Stomach smooth muscle (tissue), 2 donors: ENCODE data around the gene BATF3.
"Not testable (repeated sequence)": the region's sequence is repeated elsewhere in the genome, so short reads cannot be mapped to it uniquely, and the experiment has no call there.

Experiments
- H3K27ac ChIP-seq: one replicate; pipeline ENCODE4 v1.7.0; 2013; ENCODE audit warnings: mild to moderate bottlenecking, low read length, inconsistent platforms
- H3K27me3 ChIP-seq, 2 donors: one replicate each; pipeline ENCODE4 v1.7.0; 2013; ENCODE audit warnings: low read length in 2 of 2; ENCODE audit not compliant: insufficient read depth in 2 of 2, control insufficient read depth in 1 of 2
- H3K36me3 ChIP-seq, 2 donors: one replicate each; pipeline ENCODE4 v1.7.0; 2013; ENCODE audit warnings: low read length in 2 of 2; ENCODE audit not compliant: control insufficient read depth in 2 of 2, insufficient read depth in 2 of 2
- H3K4me1 ChIP-seq: one replicate; pipeline ENCODE4 v1.7.0; 2013; ENCODE audit warnings: low read length; ENCODE audit not compliant: control insufficient read depth, insufficient read depth
- H3K4me3 ChIP-seq, 2 donors: one replicate each; pipeline ENCODE4 v1.7.0; 2013; ENCODE audit warnings: low read length in 2 of 2
- H3K9ac ChIP-seq, 2 donors: one replicate each; pipeline ENCODE4 v1.7.0; 2013; ENCODE audit warnings: low read length in 2 of 2, mild to moderate bottlenecking in 1 of 2
- H3K9me3 ChIP-seq, 2 donors: one replicate each; pipeline ENCODE4 v1.7.0; 2013; ENCODE audit warnings: low read length in 2 of 2; ENCODE audit not compliant: control insufficient read depth in 2 of 2
- donor health status: healthy.
- donor health status: Pancreatic carcinoma.

Gene BATF3

DNA sequence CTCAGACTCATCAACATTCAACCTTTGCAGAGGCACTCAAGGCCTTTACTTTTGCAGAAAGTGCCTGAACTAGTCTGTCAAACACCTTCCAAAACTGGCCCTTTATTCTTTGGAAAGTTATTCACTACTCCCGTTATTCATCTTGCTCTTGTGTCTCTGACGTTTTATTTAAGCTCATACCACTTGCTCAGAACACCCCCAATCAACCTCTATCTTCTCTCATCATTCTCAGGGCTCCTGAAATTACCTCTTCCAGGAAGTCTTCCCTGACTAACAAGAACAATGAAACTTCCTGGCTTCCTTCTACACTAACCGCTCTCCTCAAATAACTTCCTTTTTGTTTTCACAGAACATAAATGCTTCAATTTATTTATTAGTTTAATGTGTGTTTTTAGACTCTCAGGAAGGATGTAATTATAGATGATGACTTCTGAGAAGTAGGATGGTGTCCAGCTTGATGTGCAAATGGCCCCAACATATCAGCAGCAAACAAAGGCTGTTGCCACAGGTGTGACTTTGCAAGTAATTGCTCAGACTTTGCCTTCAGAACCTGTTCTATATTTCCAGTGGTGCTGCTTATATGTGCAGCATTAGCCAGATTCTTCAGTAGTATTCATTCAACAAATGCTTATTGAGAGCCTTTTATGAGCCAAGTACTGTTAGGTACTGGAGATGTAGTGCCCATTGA, 22.8 kb upstream of the BATF3 start:
- Histone ChIP-seq H3K4me1 (no peaks in the 10 kb centered on the region), H3K4me3 (no peak overlapping the region), H3K36me3 (no peaks in the 10 kb centered on the region), H3K27me3 (no peaks in the 10 kb centered on the region), H3K27ac (no peak overlapping the region), H3K9ac (no peak overlapping the region), H3K9me3 (no peaks in the 10 kb centered on the region)

GRCh38 chr1:212721388-212722247, 22.0 kb upstream of the BATF3 start:
- Histone ChIP-seq H3K4me3 (no peak overlapping the region), H3K9ac (no peak overlapping the region), H3K27ac (no peak overlapping the region), H3K27me3 (no peaks in the 10 kb centered on the region), H3K36me3 (no peaks in the 10 kb centered on the region), H3K4me1 (no peaks in the 10 kb centered on the region), H3K9me3 (no peaks in the 10 kb centered on the region)

DNA sequence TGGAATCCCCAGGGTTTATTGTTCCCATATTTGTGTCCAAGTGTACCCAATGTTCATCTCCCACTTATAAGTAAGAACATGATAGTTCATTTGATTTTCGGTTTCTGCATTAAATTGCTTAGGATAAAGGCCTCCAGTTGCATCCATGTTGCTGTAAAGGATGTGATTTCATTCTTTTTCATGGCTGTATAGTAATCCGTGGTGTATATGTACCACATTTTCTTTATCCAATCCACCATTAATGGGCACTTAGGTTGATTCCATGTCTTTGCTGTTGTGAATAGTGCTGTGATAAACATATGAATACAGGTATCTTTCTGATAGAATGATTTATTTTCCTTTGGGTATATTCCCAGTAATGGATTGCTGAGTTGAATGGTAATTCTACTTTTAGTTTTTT, 20.0 kb upstream of the BATF3 start:
- Histone ChIP-seq H3K27ac (no peak overlapping the region), H3K36me3 (no peaks in the 10 kb centered on the region), H3K4me3 (no peak overlapping the region), H3K9me3 (no peaks in the 10 kb centered on the region), H3K9ac (no peak overlapping the region), H3K27me3 (no peaks in the 10 kb centered on the region), H3K4me1 (no peaks in the 10 kb centered on the region)

DNA sequence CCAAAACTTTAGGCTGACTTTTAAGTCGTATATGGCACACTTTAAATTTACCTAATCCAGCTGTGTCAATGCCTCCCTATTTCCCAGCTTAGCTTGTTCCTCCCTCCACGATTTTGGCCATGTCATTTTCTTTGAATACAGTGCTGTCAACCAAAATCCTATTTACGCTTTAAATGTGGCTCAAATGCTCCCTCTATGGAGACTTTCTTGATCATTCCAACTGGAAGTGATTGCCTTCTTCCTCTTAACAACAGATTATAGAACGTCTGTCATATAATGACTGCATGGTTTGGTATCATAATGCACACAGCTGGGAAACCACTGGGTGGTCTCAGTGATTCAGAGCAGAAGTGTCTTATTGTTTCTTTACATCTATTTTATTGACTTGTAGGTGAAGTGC, 18.9 kb upstream of the BATF3 start:
- no peak overlapping the region for H3K9ac ChIP-seq
- no peaks in the 10 kb centered on the region for H3K9me3 ChIP-seq
- no peaks in the 10 kb centered on the region for H3K36me3 ChIP-seq
- no peaks in the 10 kb centered on the region for H3K27me3 ChIP-seq
- no peak overlapping the region for H3K27ac ChIP-seq
- no peaks in the 10 kb centered on the region for H3K4me1 ChIP-seq
- no peak overlapping the region for H3K4me3 ChIP-seq

DNA sequence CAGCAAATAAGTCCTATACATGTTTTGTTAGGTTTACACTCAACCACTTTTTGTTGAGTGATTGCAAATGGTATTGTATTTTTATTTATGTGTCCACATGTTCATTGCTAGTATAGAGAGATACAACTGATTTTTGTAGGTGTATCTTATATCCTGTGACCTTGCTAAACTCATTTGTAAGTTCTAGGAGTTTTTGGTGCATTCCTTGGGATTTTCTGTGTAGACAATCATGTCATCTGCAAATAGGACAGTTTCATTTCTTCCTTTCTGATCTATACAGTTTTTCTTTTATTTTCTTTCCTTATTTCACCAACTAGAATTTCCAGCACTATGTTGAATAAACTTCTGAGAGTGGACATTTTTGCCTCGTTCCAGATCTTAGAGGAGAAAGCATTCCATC, 16.5 kb upstream of the BATF3 start:
- Histone ChIP-seq H3K9ac (no peak overlapping the region), H3K4me1 (no peaks in the 10 kb centered on the region), H3K4me3 (no peak overlapping the region), H3K27ac (no peak overlapping the region), H3K9me3 (no peaks in the 10 kb centered on the region), H3K27me3 (no peaks in the 10 kb centered on the region), H3K36me3 (no peaks in the 10 kb centered on the region)

DNA sequence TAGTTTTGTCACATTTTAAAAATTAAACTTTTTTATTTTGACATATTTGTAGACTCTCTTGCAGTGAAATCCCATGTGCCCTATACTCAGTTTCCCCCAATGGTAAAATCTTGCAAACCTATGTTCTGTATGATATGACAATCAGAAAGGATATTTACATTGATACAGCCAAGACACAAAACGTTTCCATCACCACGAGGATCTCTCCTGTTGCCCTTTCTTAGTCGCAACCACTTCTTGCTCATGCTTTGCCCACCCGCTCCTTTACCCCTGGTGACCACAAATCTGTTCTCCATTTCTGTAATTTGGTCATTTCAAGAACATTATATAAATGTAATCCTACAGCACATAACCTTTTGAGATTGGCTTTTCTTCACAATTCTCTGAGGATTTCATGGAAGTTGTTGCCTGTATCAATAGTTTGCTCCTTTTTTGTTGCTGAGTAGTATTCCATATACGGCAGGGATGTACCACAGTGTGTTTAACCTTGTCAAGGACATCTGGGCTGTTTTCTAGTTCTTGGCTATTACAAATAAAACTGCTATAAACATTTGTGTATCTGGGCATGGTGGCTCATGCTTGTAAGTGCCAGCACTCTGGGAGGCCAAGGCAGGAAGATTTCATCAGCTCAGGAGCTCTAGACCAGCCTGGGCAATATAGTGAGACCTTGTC, 14.0 kb upstream of the BATF3 start:
- H3K4me1 ChIP-seq, result no peaks in the 10 kb centered on the region
- no peaks in the 10 kb centered on the region for H3K36me3 ChIP-seq
- H3K9me3 ChIP-seq, result no peaks in the 10 kb centered on the region
- no peaks in the 10 kb centered on the region for H3K27me3 ChIP-seq
- H3K4me3 ChIP-seq, result no peak overlapping the region
- no peak overlapping the region for H3K27ac ChIP-seq
- H3K9ac ChIP-seq, result no peak overlapping the region

DNA sequence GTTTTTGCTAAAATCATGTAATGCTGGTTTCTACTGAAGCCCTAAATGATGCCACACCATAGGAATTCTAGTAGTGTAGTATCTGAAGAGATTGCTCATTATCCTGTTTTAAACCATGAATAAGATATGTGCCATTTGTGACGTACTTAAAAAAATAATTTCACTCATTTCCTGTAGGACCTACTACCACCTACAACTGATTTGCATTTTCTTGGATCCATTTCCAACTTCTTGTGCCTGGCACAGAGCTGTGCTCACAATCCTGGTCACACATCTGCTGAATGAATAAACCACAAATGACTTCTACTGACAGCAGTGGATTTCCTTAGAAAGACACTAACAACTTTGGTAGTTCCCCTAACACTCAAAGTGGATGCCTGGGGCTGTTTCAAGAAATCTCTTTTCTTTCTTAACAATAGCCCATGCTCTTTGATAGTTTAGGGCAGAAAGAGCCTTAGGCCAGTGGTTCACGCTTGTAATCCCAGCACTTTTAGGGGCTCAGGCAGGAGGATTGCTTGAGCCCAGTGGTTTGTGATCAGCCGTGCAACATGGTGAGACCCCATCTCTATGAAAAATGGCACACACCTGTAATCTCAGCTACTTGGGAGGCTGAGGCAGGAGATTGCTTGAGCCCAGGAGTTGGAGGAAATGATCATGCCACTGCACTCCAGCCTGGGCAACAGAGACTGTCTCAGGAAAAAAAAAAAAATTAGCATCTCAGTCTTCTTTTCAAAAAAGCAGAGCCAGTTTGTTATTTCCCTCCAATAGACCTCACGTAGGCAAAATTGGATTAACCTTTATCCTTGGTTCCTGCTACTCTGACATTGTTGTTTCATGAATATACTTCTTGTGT, 13.0 kb upstream of the BATF3 start:
- Histone ChIP-seq H3K4me3 (no peak overlapping the region), H3K27me3 (no peaks in the 10 kb centered on the region), H3K9me3 (no peaks in the 10 kb centered on the region), H3K27ac (no peak overlapping the region), H3K9ac (no peak overlapping the region), H3K36me3 (no peaks in the 10 kb centered on the region), H3K4me1 (no peaks in the 10 kb centered on the region)

- not testable (repeated sequence) for H3K27me3 ChIP-seq, H3K9me3 ChIP-seq, H3K4me3 ChIP-seq, H3K27ac ChIP-seq, H3K9ac ChIP-seq, H3K4me1 ChIP-seq, H3K36me3 ChIP-seq
Measured at GRCh38 chr1:212711974-212712373, 12.3 kb upstream of the BATF3 start.

DNA sequence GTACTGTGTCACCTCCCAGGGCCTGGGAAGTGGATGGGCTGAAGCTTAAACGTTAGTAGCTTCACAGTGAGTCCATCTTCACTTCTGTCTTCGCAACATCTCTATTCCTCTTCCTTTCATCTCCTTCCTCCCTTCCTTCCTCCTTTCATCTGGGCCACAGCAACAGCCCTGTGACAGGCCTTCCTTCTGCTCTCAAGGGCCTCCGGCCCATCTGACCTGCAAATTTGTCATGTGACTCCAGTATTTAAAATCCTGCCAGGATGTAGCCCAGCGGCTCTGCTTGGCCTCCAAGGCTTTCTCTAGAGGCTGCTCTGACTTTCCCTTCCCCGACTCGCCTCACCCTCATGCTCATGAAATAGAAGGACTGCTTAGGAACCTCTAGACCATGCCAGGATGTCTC, 10.9 kb upstream of the BATF3 start:
- Histone ChIP-seq H3K36me3 (no peaks in the 10 kb centered on the region), H3K4me3 (no peak overlapping the region), H3K4me1 (no peaks in the 10 kb centered on the region), H3K27me3 (no peaks in the 10 kb centered on the region), H3K9me3 (no peaks in the 10 kb centered on the region), H3K27ac (no peak overlapping the region), H3K9ac (no peak overlapping the region)

DNA sequence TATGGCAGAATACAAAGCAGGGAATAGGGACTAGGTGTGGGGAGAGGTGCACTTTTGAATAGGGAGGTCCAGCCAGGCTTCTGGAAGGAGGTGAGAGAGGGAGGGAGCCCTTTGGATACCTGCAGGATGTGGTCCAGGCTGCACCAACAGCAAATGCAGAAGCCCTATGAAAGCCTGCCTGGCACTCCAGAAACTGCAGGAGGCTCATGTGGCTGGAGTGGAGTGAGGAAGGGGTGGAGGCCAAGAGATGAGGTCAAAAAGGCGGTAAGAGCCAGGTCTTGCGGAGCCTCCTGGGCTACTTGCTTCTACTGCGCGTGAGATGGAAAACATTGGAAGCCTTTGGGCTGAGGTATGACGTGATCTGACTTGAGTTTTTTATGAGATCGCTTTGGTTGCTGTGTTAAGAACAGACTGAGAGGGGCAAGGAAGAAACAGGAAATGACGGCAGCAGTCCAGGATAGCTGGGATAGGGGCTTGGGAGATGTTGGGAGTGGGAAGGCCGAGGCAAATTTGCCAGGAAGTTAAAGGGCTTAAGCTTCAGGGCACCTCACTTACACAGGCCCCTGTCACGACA, 4.4 kb upstream of the BATF3 start:
- Histone ChIP-seq H3K4me3 (no peak overlapping the region), H3K4me1 (peaks cover 15% of the 10 kb centered on the region), H3K27ac (no peak overlapping the region), H3K36me3 (no peaks in the 10 kb centered on the region), H3K9me3 (no peaks in the 10 kb centered on the region), H3K27me3 (no peaks in the 10 kb centered on the region), H3K9ac (no peak overlapping the region)
